Fibroblast of mammary gland (primary cell): ENCODE measurements around the gene SHANK3.

ENCODE experiments used
- DNase-seq: peaks from one replicate; pipeline ENCODE4 v3.0.0-alpha.2; 2010; ENCODE audit warnings: low read depth
- H3K4me3 ChIP-seq: 2 replicates; pipeline ENCODE4 v1.5.1; 2011; ENCODE audit warnings: low read depth, mild to moderate bottlenecking, low read length, moderate library complexity; ENCODE audit not compliant: control insufficient read depth
- CTCF ChIP-seq: conservative IDR thresholded peaks from 2 replicates; pipeline ENCODE4 v1.5.1; 2011; ENCODE audit warnings: low read depth, low read length, inconsistent platforms; ENCODE audit not compliant: control insufficient read depth, insufficient read depth

The SHANK3 gene

GRCh38 chr22:50688448-50688847, 15.8 kb downstream of the SHANK3 start:
- TF ChIP-seq CTCF: no peak
- no peak for DNase-seq
- H3K4me3 ChIP-seq: no peak overlapping the region

- TF ChIP-seq CTCF: peak; percentile 67
- peak; percentile 62 for DNase-seq
- H3K4me3 ChIP-seq: no peak overlapping the region
Measured at GRCh38 chr22:50691521-50691920, 18.9 kb downstream of the SHANK3 start.

- no peak overlapping the region for H3K4me3 ChIP-seq
- no peak for TF ChIP-seq CTCF
- DNase-seq: no peak
Measured at GRCh38 chr22:50693462-50693861, 20.8 kb downstream of the SHANK3 start.

- H3K4me3 ChIP-seq: no peak overlapping the region
Measured at GRCh38 chr22:50694099-50694605, 21.5 kb downstream of the SHANK3 start.

GRCh38 chr22:50694766-50695420, 22.3 kb downstream of the SHANK3 start:
- DNase-seq: no peak
- H3K4me3 ChIP-seq: no peak overlapping the region
- TF ChIP-seq CTCF: no peak

More at GRCh38 chr22:50694099-50694605, 21.5 kb downstream of the SHANK3 start:
- no peak for TF ChIP-seq CTCF
- no peak for DNase-seq

- no peak overlapping the region for H3K4me3 ChIP-seq
- no peak for TF ChIP-seq CTCF
- no peak for DNase-seq
Measured at GRCh38 chr22:50695421-50696250, 23.0 kb downstream of the SHANK3 start.
